ENCODE data around the gene LRRC34.

Gene LRRC34

DNA sequence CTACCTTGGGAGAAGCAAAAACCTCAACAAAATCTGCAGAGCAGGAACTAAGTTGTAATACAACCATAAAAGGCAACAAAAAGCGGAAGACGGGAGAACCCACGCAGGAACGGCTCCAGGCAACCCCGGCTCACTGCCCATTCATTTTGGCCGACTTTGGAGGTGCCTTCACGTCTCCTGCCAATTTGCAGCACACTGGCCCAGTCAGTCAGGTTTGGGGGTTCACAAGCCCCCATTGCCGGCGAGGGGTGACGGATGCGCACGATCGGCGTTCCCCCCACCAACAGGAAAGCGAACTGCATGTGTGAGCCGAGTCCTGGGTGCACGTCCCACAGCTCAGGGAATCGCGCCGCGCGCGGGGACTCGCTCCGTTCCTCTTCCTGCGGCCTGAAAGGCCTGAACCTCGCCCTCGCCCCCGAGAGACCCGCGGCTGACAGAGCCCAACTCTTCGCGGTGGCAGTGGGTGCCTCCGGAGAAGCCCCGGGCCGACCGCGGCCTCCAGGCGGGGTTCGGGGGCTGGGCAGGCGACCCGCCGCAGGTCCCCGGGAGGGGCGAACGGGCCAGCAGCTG is 48.3 kb downstream of the LRRC34 start:
- peak; percentile 25 to 30 for ATAC-seq

- no peak for ATAC-seq
Measured at GRCh38 chr3:169760479-169760878, 52.2 kb downstream of the LRRC34 start.

DNA sequence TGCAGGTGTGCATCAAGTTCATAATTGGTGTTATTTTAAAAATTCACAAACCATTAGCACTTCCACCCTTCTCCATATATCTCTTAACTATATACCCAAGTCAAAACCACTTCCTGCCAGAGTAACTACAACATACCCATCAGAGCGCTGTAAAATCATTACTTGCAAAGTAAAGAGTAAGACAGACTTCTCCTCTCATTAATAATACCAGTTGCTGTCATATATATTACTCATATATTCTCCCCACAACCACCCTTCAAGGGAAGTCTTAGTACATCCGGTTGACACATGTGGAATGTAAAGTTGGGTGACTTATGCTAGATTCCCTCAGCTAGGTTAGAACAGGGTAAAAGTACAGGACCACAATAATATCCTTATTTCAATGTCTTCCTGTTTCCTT is 53.4 kb downstream of the LRRC34 start:
- peak; percentile 96 for ATAC-seq

DNA sequence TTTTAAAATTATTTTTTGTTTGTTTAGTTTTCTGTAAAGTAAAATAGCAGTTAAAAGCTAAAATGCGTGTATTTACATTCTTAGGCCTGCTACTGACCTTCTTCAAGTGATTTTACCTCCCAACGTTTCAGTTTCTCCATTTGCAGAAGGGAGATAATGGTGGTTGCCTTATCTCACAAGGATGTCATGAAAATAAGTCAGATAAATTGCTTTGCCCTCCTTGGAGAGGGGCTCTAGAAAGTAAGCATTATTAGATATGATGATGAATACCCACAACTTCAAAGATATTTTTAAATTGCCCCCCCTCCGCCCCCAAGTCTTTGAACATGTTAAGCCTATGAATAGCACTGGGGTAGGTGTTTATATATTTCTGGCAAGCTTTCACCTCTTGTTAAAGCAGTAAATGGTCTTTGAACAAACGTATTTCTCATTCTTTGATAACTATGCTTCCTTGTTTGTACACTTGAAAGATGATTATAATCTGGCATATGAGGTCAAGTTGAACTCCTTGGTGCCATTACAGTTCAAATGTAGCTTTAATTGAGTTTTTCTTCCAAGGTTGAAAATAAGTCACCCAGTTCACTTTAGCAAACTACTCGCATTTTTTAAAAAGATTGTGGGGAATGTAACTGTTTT is 54.2 kb downstream of the LRRC34 start:
- no peak for ATAC-seq

DNA sequence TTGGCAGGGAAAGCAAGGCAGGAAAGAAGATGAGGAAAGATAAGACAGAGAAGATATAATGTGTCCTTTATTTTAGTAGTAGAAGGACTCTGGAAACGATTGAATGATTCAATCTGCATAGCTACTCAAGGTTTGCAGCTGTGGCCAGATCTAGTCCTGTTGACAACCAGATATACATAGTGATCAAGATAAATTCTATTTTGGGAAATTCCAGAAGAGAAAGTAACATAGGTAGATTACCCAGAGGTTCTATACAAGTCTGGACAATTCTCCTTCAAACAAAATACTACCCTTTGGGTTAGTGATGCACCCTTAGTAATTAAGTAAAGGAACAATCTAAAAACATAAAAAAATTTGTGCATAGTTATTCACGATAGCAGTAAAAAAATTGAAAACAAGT is 57.2 kb downstream of the LRRC34 start:
- no peak for ATAC-seq

- ATAC-seq = no peak
Measured at GRCh38 chr3:169754711-169755110, 58.0 kb downstream of the LRRC34 start.

DNA sequence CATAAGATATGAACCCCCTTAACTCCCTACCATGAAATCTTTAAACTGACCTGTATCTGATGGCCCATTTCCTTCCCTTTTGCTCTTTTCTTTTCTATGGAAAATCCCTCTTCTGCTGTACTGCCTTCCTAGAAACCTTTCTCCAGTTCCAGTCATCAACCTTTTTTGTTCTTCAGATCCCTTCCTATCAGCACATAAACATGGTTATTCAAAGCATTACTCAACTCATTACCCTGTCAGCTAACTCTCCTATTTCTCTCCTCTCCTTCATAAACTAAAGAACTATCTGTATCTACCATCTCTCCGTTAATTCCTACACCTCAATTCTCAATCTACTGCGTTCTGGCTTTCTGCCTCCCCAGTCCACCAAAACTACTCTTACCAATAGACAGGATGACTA is 60.8 kb downstream of the LRRC34 start:
- ATAC-seq = no peak

DNA sequence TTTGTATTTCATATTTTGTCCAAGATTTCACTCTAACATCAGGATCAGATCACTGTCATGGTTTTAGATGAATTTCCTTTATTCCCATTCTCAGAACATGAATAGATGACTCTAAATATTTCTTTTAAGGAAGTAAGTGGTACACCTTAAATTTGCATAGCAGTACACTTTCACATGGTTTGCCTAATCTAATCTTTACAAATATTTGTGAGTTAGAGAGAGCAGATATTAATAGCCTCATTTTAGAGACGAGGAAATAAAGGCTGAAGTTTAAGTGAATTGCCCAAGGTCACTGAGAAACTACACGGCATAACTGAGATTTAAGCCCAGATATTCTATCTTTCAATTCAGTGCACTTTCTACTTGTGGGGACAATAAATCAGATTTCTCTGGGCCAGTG is 62.0 kb downstream of the LRRC34 start:
- ATAC-seq = no peak

DNA sequence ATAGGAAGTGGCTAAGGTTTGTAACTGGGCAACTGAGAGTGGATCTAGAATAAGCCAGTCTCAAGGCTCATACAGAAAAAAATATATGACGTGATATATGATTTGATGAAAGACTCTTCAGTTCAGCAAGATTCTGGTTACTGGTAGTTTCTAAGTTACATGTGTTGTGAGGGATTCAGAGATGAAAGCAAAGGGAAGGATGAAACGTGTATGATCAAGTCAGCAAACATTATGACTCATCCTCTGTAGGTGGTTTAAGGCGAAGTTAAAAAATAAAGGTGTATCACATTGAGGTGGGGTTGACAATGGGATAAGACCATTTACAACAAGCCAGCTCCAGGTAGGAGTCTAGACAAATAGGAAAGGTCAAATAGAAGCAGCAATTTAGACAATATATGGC is 64.0 kb downstream of the LRRC34 start:
- peak; percentile 58 to 60 for ATAC-seq

DNA sequence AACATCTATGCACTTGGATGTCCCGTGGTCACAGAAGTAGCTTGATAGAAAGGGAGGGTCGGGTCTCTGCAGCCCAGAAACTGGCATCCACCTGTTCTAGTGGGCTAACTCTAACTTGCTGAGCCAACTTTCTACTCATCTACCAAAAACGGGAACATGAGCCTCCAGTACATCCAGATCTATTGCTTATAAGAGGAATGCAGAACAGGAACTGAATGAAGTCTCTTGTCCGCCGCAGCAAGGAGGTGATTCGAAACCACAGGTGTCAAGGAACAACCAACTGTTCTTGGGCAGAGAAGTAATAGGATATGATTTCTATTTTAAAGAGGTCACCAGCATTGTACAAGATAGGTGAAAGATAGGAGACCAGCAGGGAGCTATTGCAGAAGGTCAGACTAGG is 65.8 kb downstream of the LRRC34 start:
- no peak for ATAC-seq

GRCh38 chr3:169744366-169745054 is 68.2 kb downstream of the LRRC34 start:
- ATAC-seq = no peak
